ENCODE results near the gene WFDC10B.
"Not testable (repeated sequence)": the region's sequence is repeated elsewhere in the genome, so short reads cannot be mapped to it uniquely, and the experiment has no call there.

WFDC10B gene
- 0 reads per million in 2 donors for total RNA-seq

DNA sequence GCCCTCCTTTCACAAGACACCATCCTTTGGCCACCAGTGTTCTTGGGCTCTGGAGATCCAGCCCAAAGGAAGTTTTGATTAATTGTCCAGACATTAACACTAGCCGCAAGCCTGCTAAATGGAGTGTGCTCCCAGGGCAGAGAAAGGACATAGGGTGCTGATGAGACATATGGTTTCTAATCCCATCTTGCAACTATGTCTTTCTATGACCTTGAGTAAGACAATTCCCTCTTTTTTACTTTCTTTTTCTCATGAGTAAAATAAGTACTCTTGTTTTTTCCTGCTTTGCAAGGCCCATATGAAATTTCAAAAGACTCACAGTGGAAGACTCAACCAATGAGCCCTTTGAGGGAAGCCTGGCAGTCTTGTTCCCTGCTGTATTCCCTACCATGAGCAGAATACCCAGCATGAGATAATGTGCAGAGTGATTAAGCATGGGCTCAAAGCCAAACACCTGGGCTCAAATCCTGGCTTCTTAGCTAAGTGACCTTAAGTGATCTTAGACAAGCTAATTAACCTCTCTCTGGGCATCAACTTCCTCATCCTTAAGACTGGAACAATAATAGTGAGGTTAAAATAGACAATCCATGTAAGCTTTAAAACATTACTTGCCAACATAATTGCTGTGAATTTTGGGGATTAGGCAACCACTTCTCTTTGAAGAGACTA lies at the start of gene WFDC10B:
Gene WFDC10B, minus strand, starts transcription at position 51 of the 669 bp plus-strand sequence. CDS start 19,027 bp downstream, outside the sequence.
- DNase-seq: no peak

DNA sequence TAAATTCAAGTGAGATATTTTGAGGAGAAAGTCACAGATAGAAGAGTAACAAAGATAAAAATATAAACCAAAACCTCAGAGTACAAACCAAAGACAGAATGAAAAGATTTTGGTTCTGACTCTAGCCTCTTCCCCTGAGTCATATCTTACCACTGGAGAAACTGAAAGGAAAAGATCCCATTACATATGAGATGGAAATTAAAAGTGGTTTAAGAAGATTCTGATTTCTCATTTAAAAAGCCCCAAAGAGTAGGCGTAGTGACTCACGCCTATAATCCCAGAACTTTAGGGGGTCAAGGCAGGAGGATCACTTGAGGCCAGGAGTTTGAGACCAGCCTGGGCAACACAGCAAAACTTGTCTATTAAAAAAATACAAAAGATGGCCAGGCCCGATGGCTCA lies 47.9 kb upstream of the WFDC10B start:
- DNase-seq: no peak

DNA sequence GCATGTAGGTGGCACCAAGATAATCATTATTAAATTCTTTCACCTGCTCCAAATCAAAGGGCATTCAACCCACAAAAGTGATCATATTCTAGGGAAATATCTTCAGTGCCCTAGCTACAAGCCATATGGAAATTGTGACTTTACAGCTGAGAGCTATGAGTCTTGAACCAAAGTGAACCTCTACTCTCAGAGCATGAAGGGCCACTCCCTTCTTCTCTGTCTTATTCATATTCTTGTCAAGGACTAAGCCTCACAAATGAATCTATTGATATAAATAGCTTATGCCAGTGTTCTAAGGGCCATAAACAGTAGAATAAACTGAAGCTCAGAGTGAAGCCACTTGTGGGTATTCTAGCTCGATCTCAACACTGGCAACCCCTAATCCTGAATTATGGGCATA lies 46.9 kb upstream of the WFDC10B start:
- DNase-seq: no peak

DNA sequence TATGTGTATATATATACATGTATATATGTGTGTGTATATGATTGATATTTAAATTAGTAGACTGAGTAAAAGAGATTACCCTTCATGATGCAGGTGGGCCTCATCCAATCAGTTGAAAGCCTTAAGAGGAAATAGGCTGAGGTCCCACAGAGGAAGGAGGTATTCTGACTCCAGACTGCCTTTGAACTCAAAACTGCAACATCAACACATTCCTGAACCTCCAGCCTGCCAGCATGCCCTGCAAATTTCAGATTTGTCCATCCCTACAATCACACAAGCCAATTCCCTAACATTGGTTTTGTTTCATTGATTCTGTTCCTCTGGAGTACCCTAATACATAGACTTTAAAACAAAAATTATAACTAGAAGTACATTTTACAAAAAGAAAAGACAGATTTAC lies 40.2 kb upstream of the WFDC10B start:
- no peak for DNase-seq

DNA sequence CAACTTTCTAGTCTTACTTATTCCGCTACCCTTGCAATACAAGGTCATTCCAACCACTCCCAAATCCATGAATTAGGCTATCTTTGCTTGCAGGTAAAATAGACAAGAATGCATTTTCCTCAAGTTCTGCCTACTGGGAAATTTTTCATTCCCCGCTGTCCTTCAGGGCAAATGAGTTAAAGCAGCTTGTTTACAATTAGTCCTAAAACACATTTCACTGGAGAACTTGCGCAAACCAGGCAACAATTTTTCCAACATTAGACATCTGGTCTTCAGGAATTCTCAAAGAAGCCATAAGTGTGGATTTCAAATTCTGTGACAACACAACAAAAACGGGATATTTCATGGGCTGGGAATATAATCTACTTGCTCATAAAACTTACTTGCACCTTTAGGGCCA lies 37.8 kb upstream of the WFDC10B start:
- DNase-seq: no peak

DNA sequence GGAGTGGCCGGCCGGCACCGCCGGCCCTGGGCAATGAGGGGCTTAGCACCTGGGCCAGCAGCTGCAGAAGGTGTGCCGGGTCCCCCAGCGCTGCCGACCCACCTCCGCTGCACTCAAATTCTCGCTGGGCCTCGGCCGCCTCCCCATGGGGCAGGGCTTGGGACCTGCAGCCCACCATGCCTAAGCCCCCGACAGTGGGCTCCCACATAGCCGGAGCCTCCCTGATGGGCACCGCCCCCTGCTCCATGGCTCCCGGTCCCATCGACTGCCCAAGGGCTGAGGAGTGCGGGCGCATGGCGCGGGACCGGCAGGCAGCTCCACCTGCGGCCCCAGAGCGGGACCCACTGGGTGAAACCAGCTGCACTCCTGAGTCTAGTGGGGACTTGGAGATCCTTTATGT lies 31.2 kb upstream of the WFDC10B start:
- no peak for DNase-seq

DNA sequence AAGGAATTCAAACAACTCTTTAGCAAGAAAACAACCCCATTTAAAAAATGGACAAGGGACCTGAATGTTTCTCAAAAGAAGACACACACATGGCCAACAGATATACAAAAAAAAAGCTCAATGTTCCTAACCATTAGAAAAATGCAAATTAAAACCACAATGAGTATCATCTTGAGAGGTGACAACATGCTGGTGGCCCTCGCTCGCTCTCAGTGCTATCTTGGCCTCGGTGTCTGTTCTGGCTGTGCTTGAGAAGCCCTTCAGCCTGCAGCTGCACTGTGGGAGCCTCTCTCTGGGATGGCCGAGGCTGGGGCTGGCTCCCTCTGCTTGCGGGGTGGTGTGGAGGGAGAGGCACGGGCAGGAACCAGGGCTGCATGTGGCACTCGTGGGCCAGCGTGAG lies 30.7 kb upstream of the WFDC10B start:
- DNase-seq: no peak

DNA sequence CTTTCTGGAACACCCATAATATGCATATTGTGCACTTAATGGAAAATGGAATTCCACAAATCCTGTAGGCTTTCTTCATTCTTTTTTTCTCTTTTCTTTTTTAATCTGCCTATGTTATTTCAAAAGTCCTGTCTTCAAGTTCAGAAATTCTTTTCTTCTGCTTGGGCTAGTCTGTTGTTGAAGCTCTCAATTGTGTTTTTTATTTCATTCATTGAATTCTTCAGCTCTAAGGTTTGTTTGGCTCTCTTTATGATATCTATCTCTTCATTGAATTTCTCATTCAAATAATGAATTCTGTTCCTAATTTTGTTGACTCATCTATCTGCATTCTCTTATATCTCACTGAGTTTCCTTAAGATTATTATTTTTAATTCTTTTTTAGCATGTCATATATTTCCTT lies 27.4 kb upstream of the WFDC10B start:
- DNase-seq: no peak

DNA sequence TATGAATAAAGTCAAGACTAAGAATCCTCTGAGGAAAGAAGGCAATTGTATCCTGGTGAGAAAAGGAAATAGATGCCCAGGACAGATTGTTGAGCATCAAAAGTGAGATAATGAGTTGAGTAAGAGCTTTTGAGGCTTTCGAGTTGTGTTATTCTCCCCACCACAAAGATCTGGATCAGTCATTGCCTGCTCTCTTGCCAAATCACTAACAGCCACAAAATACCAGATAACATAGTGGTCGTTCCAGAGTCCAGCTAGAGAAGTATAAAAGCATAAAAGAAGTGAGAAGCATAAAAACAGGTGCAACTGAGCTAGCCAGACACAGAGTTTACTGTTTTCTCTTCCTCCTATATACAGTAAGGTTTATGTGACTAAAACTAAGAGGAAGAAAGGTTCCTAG lies 22.2 kb upstream of the WFDC10B start:
- DNase-seq: no peak

DNA sequence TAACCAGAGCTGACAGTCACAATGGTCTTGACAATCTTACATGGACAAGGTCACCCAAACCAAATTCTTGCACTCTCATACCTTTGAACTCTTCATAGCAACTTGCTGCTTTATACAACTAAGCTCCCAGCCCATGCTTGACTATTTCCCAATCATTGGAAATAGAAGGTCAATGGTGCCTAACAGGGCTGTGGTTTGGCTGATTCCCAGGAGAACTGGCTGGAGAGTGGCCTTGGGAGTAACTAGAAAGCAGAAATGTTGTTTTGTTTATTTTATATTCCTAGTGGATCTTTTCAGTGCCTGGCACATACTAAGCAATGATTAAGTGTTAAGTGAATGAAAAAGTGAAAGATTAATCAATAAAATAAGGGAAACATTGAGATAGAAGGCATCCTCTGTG lies 20.3 kb upstream of the WFDC10B start:
- DNase-seq: no peak

DNA sequence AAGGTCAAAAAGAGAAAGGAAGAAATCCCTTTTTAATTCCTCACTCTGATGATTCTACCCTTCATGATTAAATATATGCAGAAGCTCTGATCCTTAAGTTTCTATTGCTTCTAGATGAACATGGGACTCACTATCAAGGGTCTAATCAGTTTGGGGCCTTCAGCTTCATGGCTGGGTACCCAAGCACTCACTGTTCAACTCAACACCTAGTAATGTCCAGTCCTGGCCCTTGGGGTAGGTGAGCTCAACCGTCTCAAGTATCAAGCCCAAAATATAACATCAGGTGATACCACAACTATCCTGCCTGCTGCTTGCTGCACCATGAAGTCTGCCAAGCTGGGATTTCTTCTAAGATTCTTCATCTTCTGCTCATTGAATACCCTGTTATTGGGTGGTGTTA lies 17.2 kb upstream of the WFDC10B start, which contains the start of gene SPINT4:
Gene SPINT4, plus strand, starts transcription at position 301 of the 400 bp plus-strand sequence. Its CDS starts 21 bp downstream, at position 322.
- DNase-seq: no peak

DNA sequence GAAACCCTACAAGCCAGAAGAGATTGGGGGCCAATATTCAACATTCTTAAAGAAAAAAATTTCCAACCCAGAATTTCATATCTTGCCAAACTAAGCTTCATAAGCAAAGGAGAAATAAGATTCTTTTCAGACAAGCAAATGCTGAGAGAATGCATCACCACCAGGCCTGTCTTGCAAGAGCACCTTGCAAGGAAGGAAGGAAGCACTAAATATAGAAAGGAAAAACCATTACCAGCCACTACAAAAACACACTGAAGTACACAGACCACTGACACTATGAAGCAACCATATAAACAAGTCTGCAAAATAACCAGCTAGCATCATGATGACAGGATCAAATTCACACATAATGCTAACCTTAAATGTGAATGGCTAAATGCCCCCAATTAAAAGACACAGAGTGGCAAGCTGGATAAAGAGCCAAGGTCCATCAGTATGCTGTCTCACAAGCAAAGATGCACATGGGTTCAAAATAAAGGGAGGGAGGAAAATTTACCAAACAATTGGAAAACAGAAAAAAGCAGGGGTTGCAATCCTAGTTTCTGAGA lies 11.4 kb upstream of the WFDC10B start:
- not testable (repeated sequence) for DNase-seq

DNA sequence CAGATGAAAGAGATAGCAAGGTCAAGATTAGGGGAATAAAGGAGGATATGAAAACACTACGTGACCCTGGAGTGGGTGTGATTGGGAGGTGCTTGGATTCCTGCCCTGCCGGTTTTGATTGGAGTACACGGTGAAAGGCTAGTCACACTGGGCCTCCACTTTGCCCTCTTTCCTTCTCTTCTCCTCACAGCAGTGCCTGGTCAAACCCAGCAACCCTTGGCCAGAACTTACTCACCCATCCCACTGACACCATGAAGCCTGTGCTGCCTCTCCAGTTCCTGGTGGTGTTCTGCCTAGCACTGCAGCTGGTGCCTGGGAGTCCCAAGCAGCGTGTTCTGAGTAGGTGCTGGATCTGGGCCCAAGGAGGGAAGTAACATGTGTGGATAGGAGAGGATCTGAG lies 2.9 kb downstream of the WFDC10B start, which contains the start of gene WFDC13:
Gene WFDC13, plus strand, starts transcription at position 166 of the 400 bp plus-strand sequence. Its CDS starts 86 bp downstream, at position 252.
- DNase-seq: no peak

DNA sequence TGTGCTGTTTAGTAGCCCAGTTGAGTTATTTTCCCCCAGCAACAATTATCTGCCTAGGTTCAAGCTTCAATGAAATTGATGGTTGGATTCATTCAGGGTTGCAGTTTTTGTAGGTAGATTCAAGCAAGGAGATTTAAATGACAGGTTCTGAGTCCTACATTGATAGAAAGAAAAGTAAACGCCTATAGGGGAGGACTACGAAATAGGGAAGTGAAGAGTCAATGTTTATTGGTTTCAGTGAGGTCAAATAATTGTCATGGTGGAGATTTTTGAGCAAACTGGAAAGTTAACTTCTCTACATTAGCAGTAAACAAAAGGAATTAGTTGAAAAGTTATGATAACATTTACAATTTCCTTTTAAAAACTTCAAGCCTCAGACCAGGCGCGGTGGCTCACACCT lies 3.7 kb downstream of the WFDC10B start:
- DNase-seq: no peak

DNA sequence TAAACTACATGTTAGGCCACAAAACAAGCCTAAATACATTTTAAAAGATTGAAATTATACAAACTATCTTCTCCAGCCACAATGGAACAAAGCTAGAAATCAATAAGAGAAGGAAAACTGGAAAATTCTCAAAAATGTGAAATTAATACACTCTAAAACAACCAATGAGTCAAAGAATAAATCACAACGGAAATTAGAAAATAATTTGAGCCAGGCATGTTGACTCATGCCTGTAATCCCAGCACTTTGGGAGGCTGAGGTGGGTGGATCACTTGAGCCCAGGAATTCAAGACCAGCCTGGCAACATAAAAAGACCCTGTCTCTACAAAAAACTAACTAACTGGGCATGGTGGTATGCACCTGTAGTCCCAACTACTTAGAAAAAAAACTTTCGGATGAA lies 9.3 kb downstream of the WFDC10B start:
- DNase-seq: no peak

DNA sequence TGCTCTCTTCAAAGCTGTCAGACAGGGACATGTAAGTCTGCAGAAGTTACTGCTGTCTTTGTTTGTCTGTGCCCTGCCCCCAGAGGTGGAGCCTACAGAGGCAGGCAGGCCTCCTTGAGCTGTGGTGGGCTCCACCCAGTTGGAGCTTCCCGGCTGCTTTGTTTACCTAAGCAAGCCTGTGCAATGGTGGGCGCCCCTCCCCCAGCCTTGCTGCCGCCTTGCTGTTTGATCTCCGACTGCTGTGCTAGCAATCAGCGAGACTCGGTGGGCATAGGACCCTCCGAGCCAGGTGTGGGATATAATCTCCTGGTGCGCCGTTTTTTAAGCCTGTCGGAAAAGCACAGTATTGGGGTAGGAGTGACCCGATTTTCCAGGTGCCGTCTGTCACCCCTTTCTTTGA lies 11.5 kb downstream of the WFDC10B start:
- DNase-seq: not testable (repeated sequence)

DNA sequence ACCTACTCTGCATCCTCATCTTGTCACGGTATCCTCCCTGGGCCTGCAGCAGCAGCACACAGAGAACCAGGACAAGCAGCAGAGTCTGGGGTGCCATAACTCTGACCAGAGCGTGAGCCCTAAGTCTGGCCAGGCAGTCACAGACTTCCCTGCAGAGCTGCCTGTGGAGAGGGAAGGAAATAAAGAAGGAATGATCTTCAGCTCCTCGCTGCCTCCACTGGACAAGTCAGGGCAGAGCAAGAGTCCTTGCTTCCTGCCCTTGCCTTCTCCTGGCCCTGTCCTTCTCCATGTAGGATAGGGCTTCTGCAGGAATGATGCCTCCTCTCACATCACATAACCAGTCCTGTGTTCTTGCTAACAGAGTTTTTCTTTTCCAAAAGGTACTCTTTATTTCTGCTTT lies 18.9 kb downstream of the WFDC10B start:
- no peak for DNase-seq

DNA sequence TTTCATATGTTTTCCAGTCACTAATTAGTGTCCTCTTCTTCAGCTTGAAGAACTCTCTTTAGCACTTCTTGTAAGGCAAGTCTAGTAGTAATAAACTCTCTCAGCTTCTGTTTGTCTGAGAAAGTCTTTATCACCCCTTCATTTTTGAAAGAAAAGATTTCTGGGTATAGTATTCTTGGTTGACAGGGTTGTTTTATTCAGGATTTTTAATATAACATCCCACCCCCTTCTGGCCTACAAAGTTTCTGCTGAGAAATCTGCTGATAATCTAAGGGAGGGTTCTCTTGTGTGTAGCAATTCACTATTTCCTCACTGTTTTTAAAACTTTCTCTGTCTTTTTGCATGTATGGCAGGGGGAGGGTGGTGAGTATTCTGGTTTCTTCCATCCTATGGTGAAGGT lies 25.2 kb downstream of the WFDC10B start:
- DNase-seq: no peak

DNA sequence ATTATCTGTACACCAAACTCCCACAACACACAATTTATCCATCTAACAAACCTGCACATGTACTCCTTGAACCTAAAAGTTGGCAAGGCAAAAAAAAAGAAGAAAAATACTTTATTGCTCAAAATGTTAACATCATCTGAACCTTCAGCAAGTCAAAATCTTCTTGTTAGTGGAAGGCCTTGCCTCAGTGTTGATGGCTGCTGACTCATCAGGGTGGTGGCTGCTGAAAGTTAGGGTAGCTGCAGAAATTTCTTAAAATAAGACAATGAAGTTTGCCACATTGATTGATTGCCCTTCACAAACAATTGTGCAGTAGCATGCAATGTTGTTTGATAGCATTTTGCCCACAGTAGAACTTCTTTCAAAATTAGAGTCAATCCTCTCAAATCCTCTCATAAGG lies 32.1 kb downstream of the WFDC10B start:
- no peak for DNase-seq

DNA sequence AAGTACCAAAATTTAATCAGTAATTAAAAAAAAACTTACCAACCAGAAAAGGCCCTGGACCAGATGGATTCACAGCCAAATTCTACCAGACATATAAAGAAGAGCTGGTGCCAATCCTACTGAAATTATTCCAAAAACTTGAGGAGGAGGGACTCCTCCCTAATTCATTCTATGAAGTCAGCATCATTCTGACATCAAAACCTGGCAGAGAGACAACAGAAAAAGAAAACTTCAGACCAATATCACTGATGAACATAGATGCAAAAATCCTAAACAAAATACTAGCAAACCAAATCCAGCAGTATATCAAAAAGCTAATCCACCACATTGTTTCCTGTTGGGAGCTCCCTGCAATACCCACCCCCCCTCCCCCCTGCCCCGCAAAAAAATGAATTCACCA lies 34.7 kb downstream of the WFDC10B start, which contains the start of gene WFDC11:
Gene WFDC11, minus strand, starts transcription at position 101 of the 400 bp plus-strand sequence. CDS start 19,639 bp downstream, outside the sequence.
- DNase-seq: no peak

DNA sequence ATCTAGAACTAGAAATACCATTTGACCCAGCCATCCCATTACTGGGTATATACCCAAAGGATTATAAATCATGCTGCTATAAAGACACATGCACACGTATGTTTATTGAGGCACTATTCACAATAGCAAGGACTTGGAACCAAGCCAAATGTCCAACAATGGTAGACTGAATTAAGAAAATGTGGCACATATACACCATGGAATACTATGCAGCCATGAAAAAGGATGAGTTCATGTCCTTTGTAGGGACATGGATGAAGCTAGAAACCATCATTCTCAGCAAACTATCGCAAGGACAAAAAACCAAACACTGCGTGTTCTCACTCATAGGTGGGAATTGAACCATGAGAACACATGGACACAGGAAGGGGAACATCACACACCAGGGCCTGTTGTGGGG lies 47.8 kb downstream of the WFDC10B start:
- DNase-seq: not testable (repeated sequence)

DNA sequence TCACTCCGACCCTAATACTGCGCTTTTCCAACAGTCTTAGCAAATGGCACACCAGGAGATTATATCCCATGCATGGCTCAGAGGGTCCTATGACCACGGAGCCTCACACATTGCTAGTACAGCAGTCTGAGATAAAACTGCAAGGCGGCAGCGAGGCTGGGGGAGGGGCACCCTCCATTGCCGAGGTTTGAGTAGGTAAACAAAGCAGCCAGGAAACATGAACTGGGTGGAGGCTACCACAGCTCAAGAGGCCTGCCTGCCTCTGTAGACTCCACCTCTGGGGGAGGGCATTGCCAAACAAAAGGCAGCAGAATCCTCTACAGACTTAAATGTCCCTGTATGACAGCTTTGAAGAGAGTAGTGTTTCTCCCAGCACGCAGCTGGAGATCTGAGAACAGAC lies 53.1 kb downstream of the WFDC10B start:
- not testable (repeated sequence) for DNase-seq

DNA sequence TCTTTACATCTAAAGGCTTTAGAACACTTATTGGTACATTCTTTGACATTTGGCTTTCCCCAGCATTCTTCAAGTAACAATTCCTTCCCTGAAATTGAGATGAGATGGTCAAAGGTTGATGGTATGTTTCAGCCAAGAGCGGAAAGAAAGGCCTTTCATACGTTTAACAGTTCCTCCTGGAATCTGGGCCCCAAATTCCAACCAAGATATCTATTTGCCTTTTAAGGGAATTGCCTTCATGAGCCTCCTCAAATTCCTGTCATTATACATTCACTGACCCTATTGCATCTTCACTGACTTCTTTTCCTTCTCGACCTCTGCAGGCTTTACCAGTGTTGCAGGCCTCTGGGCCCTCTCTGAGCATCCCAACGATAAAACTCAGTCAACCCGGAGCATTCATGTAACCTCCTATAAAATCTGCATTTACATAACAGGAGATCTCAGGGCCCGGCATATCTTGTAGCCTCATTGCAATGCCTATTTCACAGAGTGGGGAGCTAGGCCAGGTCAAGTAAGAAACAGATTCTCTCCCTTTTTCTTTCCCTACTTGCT lies 55.4 kb downstream of the WFDC10B start:
- no peak for DNase-seq

DNA sequence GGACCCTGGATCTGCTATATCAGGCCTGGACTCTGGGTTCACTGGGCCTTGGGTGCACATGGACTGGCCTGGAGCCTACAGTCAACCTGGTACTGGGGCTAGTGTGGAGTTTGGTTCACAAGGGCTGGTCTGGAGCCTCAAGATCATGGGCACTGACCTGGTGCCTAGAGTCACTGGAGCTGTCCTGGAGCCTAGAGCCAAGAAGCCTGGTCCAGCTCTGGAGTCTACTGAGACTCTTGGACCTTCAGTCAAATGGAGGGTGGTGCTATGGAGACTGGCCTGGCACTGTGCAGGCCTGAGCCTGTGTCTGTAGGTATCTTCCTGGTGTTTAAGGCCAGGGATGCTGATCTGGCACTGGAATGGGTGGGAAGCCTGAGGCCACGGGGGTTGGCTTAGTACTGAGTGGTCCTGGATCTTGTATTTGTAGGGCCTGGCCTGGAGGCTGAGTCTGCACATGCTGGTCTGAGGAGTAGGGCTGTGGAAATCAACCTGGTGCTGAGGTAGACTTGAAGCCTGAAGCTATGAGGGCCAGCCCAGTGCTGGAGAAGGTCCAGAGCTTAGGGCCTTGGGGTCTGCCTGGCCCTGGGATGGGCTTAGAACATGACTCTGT lies 57.3 kb downstream of the WFDC10B start:
- no peak for DNase-seq
